Activated B cell treated with CpG ODN at 0.5 μM for 24 hours (primary cell): ENCODE measurements around the gene SLC17A8. TPM values are rescaled to one million over a fixed set of nuclear protein-coding genes. Genes with fewer than 3 reads are reported as not detected.

Source experiments
- ATAC-seq: fragments of 200-7000 bp; cut with Tn5 transposase; one replicate; pipeline ENCODE4 v1.10.0; 2021; ENCODE audit warnings: low read depth, mild to moderate bottlenecking, moderate library complexity
- CTCF ChIA-PET: fragments of 350-600 bp; sonication (Branson Sonifier 250); formaldehyde crosslinking; loops from one replicate; lab custom pipeline; 2021; ENCODE audit warnings: antibody characterized with exemption; lab: Charles Lee
- POLR2A ChIA-PET: fragments of 350-600 bp; sonication (Branson Sonifier 250); formaldehyde crosslinking; loops from one replicate; lab custom pipeline; 2021; ENCODE audit warnings: antibody characterized with exemption; lab: Charles Lee
- DNase-seq: peaks from one replicate; pipeline ENCODE4 v3.0.0; 2022
- H3K27ac Mint-ChIP-seq: one replicate; pipeline ENCODE4 v1.8.0; 2020; ENCODE audit warnings: mixed read lengths
- H3K27me3 Mint-ChIP-seq: one replicate; pipeline ENCODE4 v1.8.0; 2021; ENCODE audit warnings: mixed read lengths
- H3K36me3 Mint-ChIP-seq: one replicate; pipeline ENCODE4 v1.8.0; 2021; ENCODE audit warnings: low read depth, mixed read lengths
- H3K4me1 Mint-ChIP-seq: one replicate; pipeline ENCODE4 v1.8.0; 2021; ENCODE audit warnings: mixed read lengths
- H3K4me3 Mint-ChIP-seq: one replicate; pipeline ENCODE4 v1.8.0; 2020; ENCODE audit warnings: mild to moderate bottlenecking, mixed read lengths
- H3K9me3 Mint-ChIP-seq: one replicate; pipeline ENCODE4 v1.8.0; 2020; ENCODE audit warnings: mixed read lengths
- intact Hi-C: fragments of 100-400 bp; cut with micrococcal nuclease; formaldehyde crosslinking; loops from one replicate; pipeline ENCODE4 v1.15.1; 2024
- total RNA-seq: library from RNA; stranded (reverse); gene quantifications from 2 replicates; pipeline ENCODE4 v1.2.3, GENCODE V29; 2022
- TF ChIP-seq, protein P1 (sequence below): fragments of 200-600 bp; IDR thresholded peaks from one replicate; pipeline ENCODE4 v1.8.0; 2022; ENCODE audit warnings: antibody characterized with exemption, mild to moderate bottlenecking

SLC17A8 gene
- total RNA-seq, 1 donor from 2014 or later: not detected

DNA sequence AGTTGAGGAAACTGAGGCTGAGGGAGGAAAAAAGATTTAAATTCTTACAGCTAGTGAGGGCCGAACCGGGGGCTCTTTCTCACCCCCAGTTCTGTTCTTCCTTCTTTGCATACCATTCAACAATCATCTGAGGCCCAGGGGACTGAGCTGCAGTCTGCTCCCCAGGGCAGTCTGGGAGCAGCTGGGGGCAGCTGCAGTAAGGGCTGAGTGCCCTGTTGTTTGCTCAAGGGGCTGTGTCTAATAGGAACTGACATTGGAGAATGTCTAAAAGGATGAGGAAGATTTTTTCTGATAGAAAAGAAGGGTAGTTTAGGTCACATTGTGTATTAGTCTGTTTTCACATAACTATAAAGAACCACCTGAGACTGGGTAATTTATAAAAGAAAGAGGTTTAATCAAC is 42.2 kb downstream of the SLC17A8 start:
- H3K27ac Mint-ChIP-seq: no peak overlapping the region
- no peak overlapping the region for H3K4me3 Mint-ChIP-seq
- ATAC-seq (no peak), DNase-seq (no peak)
- POLR2A ChIA-PET: no interaction called here
- peaks cover under 1% of the 10 kb centered on the region for H3K9me3 Mint-ChIP-seq
- TF ChIP-seq, protein P1, sequence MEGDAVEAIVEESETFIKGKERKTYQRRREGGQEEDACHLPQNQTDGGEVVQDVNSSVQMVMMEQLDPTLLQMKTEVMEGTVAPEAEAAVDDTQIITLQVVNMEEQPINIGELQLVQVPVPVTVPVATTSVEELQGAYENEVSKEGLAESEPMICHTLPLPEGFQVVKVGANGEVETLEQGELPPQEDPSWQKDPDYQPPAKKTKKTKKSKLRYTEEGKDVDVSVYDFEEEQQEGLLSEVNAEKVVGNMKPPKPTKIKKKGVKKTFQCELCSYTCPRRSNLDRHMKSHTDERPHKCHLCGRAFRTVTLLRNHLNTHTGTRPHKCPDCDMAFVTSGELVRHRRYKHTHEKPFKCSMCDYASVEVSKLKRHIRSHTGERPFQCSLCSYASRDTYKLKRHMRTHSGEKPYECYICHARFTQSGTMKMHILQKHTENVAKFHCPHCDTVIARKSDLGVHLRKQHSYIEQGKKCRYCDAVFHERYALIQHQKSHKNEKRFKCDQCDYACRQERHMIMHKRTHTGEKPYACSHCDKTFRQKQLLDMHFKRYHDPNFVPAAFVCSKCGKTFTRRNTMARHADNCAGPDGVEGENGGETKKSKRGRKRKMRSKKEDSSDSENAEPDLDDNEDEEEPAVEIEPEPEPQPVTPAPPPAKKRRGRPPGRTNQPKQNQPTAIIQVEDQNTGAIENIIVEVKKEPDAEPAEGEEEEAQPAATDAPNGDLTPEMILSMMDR: no peak
- no peaks in the 10 kb centered on the region for H3K4me1 Mint-ChIP-seq
- intact Hi-C loops: no loop called here
- H3K27me3 Mint-ChIP-seq: no peaks in the 10 kb centered on the region
- CTCF ChIA-PET: no interaction called here
- no peaks in the 10 kb centered on the region for H3K36me3 Mint-ChIP-seq

DNA sequence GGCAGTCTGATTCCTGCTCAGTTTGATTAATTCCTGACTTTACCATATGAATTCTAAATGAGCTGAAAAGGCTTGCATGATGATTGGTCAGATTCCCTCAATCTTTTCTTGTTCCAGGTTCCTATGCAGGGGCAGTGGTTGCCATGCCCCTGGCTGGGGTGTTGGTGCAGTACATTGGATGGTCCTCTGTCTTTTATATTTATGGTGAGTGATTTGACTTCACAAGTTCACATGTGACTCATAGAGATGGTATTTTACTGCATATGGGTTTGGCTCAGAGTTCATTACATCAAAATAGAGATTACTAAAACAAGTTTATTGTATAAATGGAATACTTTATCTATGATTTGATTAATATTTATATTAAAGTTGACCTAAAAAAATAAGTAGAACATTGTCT is 44.8 kb downstream of the SLC17A8 start:
- Mint-ChIP-seq H3K27me3 (no peaks in the 10 kb centered on the region), H3K9me3 (no peaks in the 10 kb centered on the region), H3K27ac (no peak overlapping the region), H3K4me1 (no peaks in the 10 kb centered on the region), H3K4me3 (no peak overlapping the region), H3K36me3 (no peaks in the 10 kb centered on the region)
- POLR2A ChIA-PET: no interaction called here
- intact Hi-C loops: no loop called here
- CTCF ChIA-PET: no interaction called here
- ATAC-seq (no peak), DNase-seq (no peak)
- TF ChIP-seq, protein P1: no peak

DNA sequence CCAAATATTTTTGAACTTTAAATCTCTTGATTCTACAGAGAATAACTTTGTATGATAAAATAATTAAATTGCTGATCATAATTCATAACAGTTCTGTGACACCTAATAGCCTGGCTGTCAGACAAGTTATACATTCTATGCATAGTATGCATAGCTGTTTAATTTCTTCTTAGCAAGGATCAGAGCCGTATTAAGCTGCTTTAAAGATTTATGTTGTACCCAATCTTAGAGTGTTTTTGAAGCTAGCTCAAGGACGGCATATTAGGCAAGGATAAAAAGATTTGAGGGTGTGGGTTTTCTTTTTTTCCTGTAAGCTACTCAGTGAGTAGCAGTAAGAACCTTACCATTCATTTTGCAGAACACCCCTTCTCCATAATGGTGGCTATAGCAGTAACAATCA is 45.9 kb downstream of the SLC17A8 start:
- no peaks in the 10 kb centered on the region for H3K9me3 Mint-ChIP-seq
- TF ChIP-seq, protein P1: no peak
- DNase-seq (no peak), ATAC-seq (no peak)
- H3K36me3 Mint-ChIP-seq: no peaks in the 10 kb centered on the region
- ChIA-PET CTCF (no interaction called here), POLR2A (no interaction called here)
- H3K4me3 Mint-ChIP-seq: no peak overlapping the region
- H3K4me1 Mint-ChIP-seq: no peaks in the 10 kb centered on the region
- intact Hi-C loops: no loop called here
- no peaks in the 10 kb centered on the region for H3K27me3 Mint-ChIP-seq
- H3K27ac Mint-ChIP-seq: no peak overlapping the region

GRCh38 chr12:100403446-100403845 is 46.6 kb downstream of the SLC17A8 start:
- POLR2A ChIA-PET: no interaction called here
- TF ChIP-seq, protein P1: no peak
- no peak for ATAC-seq
- DNase-seq: no peak
- no peaks in the 10 kb centered on the region for H3K36me3 Mint-ChIP-seq
- H3K27ac Mint-ChIP-seq: no peak overlapping the region
- H3K9me3 Mint-ChIP-seq: no peaks in the 10 kb centered on the region
- H3K27me3 Mint-ChIP-seq: no peaks in the 10 kb centered on the region
- intact Hi-C loops: no loop called here
- CTCF ChIA-PET: no interaction called here
- H3K4me1 Mint-ChIP-seq: no peaks in the 10 kb centered on the region
- H3K4me3 Mint-ChIP-seq: no peak overlapping the region

DNA sequence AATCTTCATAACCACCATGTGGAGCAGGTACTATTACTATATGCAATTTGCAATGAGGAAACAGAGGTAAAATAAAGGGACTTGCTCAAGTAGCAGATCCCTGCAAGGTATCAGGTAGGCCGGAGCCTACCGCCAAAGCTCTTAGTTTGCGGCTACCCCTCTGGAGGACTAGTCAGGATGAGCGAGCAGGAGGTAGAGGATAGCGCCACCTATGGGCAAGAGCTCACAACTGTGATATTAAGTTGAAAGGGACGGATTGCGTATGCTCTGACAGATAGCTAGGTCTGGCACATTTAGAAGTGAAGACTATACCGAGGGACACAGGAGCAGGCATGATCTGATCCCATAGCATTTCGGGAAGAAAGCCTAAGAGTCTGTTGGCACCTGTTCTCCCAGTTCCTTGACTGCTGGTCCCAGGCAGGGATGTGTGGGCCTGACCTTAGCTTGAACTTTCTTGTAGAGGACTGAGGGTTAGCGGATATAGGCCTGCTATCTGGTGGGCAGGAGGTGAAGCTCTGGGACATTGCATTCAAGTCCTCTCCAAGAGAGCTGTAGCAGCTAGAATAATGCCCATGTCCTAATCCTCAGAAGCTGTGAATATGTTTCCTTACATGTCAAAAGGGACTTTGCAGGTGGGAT is 48.0 kb downstream of the SLC17A8 start:
- H3K27me3 Mint-ChIP-seq: no peaks in the 10 kb centered on the region
- H3K4me3 Mint-ChIP-seq: no peak overlapping the region
- no peak for DNase-seq
- TF ChIP-seq, protein P1: no peak
- ChIA-PET CTCF (interaction anchor here (0.7 to 1.0 kb wide), 2 partner anchors 170 to 1362 kb away, joined by 3 read pairs; no protein-coding TSS in a partner anchor), POLR2A (no interaction called here)
- H3K4me1 Mint-ChIP-seq: no peaks in the 10 kb centered on the region
- intact Hi-C loops: loop anchor here (5.0 kb wide), 1 partner anchor 173 kb away; no protein-coding TSS in a partner anchor
- H3K36me3 Mint-ChIP-seq: no peaks in the 10 kb centered on the region
- H3K27ac Mint-ChIP-seq: no peak overlapping the region
- no peak for ATAC-seq
- H3K9me3 Mint-ChIP-seq: no peaks in the 10 kb centered on the region
